AG04450 (cell line): Measurements from ENCODE around the gene CADM1. TPM values are rescaled to one million over a fixed set of nuclear protein-coding genes. Genes with fewer than 3 reads are reported as not detected.

Source experiments
- CTCF ChIA-PET: fragments of 300-600, 350-600 bp; formaldehyde crosslinking; extraction: SDS; loops from one replicate; lab custom pipeline; 2022; ENCODE audit warnings: antibody characterized with exemption, inconsistent platforms; lab: Charles Lee
- POLR2A ChIA-PET: fragments of 350-600 bp; formaldehyde crosslinking; extraction: SDS; loops from one replicate; lab custom pipeline; 2021; ENCODE audit warnings: antibody characterized with exemption, inconsistent platforms; lab: Yijun Ruan, JAX
- DNase-seq: peaks from one replicate; pipeline ENCODE4 v3.0.0-alpha.2; 2011; ENCODE audit warnings: low read depth, low spot score
- H3K27ac ChIP-seq: one replicate; pipeline ENCODE4 v1.5.1; 2012; ENCODE audit warnings: low read depth, low read length, control low read depth
- H3K27me3 ChIP-seq: one replicate; pipeline ENCODE4 v1.6.0; 2012; ENCODE audit warnings: low read length; ENCODE audit not compliant: control insufficient read depth, insufficient read depth
- H3K4me3 ChIP-seq: 2 replicates; pipeline ENCODE4 v1.5.1; 2011; ENCODE audit warnings: mild to moderate bottlenecking, low read depth, low read length, control low read depth
- H3K9me3 ChIP-seq: 2 replicates; pipeline ENCODE4 v1.5.1; 2012; ENCODE audit warnings: low read length; ENCODE audit not compliant: control insufficient read depth, insufficient read depth
- CTCF ChIP-seq: IDR thresholded peaks from 2 replicates; pipeline ENCODE4 v1.5.1; 2011; ENCODE audit warnings: low read depth, low read length, control low read depth, inconsistent platforms
- polyA plus RNA-seq: library from polyadenylated mRNA; depleted of rRNA; stranded (reverse); fragments of >200 nt; gene quantifications from 2 replicates; pipeline ENCODE4 v1.2.3, GENCODE V29; 2011

Gene CADM1
- polyA plus RNA-seq, 1 experiment = 70.7 TPM

GRCh38 chr11:115213007-115213406 lies 291.2 kb downstream of the CADM1 start:
- Histone ChIP-seq H3K27ac (no peak overlapping the region), H3K9me3 (no peaks in the 10 kb centered on the region), H3K27me3 (no peaks in the 10 kb centered on the region), H3K4me3 (no peak overlapping the region)
- POLR2A ChIA-PET = no interaction called here
- no peak for DNase-seq
- CTCF ChIA-PET = no interaction called here
- TF ChIP-seq CTCF = no peak

- H3K4me3 ChIP-seq = no peak overlapping the region
- no peak for DNase-seq
- POLR2A ChIA-PET = no interaction called here
- H3K27me3 ChIP-seq = no peaks in the 10 kb centered on the region
- CTCF ChIA-PET = no interaction called here
- no peaks in the 10 kb centered on the region for H3K9me3 ChIP-seq
- H3K27ac ChIP-seq = no peak overlapping the region
- no peak for TF ChIP-seq CTCF
These were observed 295.4 kb downstream of the CADM1 start for GRCh38 chr11:115208808-115209259.

- POLR2A ChIA-PET = no interaction called here
- no peak for TF ChIP-seq CTCF
- DNase-seq = no peak
- Histone ChIP-seq H3K4me3 (no peak overlapping the region), H3K9me3 (no peaks in the 10 kb centered on the region), H3K27me3 (no peaks in the 10 kb centered on the region), H3K27ac (no peak overlapping the region)
- CTCF ChIA-PET = interaction anchor here (0.6 to 2.3 kb wide), 2 partner anchors 8 to 161 kb away, joined by 3 to 6 read pairs; no protein-coding TSS in a partner anchor
These were observed 296.3 kb downstream of the CADM1 start for GRCh38 chr11:115207916-115208315.

- Histone ChIP-seq H3K27me3 (no peaks in the 10 kb centered on the region), H3K4me3 (no peak overlapping the region), H3K9me3 (no peaks in the 10 kb centered on the region), H3K27ac (no peak overlapping the region)
- CTCF ChIA-PET = interaction anchor here (1.0 to 2.3 kb wide), 2 partner anchors 9 to 1484 kb away, joined by 4 to 6 read pairs; no protein-coding TSS in a partner anchor
- no peak for TF ChIP-seq CTCF
- DNase-seq = no peak
- POLR2A ChIA-PET = no interaction called here
These were observed 297.0 kb downstream of the CADM1 start for GRCh38 chr11:115207166-115207591.

- H3K27me3 ChIP-seq = no peaks in the 10 kb centered on the region
- no peak overlapping the region for H3K4me3 ChIP-seq
- H3K27ac ChIP-seq = no peak overlapping the region
- ChIA-PET POLR2A (no interaction called here), CTCF (interaction anchor here (1.0 to 2.3 kb wide), 2 partner anchors 10 to 1485 kb away, joined by 4 to 6 read pairs; no protein-coding TSS in a partner anchor)
- H3K9me3 ChIP-seq = no peaks in the 10 kb centered on the region
- TF ChIP-seq CTCF = no peak
- no peak for DNase-seq
These were observed 297.7 kb downstream of the CADM1 start for GRCh38 chr11:115206365-115207022.
